ENCODE measurements around the gene TCF20. TPM values are rescaled to one million over a fixed set of nuclear protein-coding genes. Genes with fewer than 3 reads are reported as not detected.

The TCF20 gene
- total RNA-seq, 1 donor from 2014 or later, result 15.2 TPM

DNA sequence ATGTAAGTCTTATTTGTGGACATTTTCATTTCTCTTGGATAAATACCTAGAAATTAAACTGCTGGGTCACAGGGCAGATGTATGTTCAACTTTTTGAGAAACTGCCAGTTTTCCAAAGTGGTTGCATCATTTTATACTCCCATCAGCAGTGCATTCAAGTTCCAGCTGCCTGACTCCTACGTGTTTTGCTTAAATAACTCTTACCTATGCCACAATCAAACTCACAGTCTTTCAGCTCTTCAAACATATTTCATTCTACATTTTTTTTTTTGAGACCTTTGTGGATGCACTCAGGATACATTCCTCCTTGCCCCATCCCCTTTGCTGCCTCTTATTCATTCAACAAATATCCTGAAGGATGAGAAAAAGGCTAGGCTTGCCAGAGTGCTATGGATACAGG, 9.2 kb downstream of the TCF20 start:
- peak; percentile 40 for DNase-seq (ENCODE audit: low spot score)

DNA sequence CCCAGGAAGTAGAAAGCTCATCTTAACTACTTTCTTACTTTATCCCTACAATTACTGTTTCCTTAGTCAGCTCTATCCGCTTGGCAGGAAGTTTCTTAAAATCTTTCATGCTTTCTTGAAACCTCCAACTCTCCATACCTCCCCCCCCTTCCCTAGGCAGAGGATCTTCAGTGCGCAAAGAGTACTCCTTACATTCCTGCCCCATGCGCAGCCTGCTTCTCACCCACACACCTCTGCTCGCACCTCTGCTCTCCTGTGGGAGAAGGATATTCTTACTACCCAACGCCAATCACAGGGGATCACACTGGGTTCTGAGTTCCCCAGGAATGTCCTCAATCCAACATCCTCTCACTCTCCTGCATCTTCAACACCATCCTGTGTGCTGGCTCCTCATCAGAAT, 12.3 kb downstream of the TCF20 start:
- peak; percentile 21 for DNase-seq (ENCODE audit: low spot score)

DNA sequence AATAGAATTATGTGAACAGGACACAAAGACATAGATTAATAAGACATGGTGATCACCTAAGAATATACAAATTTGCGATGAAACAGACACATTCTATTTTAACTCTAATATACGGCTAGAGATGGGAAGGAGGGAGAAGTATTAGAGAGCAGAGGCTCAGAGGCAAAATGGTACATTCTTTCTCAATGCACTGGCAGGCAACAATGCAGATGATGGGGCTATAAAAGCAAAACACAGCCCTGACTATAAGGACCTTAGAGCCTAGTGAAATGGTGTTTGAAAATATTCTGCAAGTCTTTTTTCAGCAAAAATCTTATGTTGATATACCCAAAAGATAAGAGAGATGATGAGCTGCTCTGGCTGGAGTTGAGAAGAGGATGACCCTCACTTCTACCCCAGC, 13.1 kb downstream of the TCF20 start:
- DNase-seq (ENCODE audit: low spot score), result no peak

DNA sequence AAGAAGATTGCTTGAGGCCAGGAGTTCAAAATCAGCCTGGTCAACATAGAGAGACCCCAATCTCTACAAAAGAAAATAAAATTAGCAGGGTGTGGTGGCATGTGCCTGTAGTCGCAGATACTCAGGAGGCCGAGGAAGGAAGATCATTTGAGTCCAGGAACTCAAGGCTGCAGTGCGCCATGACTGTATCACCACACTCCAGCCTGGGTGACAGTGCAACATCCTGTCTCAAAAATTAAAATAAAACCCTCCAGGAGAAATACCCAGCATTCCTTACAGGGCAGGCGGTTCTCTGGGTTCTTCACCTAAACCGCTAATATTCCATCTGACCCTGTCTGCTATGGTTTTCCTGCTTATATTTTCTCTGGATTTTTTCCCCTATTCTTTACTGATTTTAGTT, 13.5 kb downstream of the TCF20 start:
- DNase-seq (ENCODE audit: low spot score), result no peak

DNA sequence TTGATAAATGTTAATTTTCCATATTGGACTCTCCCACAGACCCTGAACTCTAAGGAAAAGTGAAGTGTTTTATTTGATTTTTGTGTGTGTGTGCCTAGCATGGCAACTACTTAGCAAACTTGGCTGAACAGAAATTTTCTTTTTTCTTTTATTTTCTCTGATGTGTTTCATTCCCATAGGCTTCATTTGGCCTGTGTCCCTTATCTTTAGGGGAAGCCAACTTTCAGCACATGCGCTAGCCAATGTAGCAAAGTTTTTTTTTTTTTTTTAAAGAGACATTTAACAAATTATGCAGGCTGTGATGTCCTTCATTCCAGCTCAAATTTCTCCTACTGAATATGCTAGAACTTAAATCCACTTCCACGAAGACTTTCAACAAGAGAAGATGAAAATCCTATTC, 14.2 kb downstream of the TCF20 start:
- DNase-seq (ENCODE audit: low spot score), result no peak

DNA sequence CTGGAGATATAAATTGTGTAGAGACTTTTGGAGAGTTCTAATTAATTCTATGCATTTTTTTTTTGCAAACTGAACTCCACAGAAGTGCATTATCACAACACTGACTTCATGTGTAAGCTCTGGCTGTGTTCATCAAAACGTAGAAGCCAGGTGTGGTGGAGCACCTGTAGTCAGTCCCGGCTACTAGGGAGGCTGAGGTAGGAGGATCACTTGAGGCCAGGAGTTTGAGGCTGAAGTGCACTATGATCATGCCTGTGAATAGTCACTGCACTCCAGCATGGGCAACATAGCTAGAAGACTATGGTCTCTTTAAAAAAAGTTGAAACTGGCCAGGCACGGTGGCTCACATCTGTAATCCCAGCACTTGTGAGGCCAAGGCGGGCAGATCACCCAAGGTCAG, 20.6 kb downstream of the TCF20 start:
- DNase-seq (ENCODE audit: low spot score), result no peak

DNA sequence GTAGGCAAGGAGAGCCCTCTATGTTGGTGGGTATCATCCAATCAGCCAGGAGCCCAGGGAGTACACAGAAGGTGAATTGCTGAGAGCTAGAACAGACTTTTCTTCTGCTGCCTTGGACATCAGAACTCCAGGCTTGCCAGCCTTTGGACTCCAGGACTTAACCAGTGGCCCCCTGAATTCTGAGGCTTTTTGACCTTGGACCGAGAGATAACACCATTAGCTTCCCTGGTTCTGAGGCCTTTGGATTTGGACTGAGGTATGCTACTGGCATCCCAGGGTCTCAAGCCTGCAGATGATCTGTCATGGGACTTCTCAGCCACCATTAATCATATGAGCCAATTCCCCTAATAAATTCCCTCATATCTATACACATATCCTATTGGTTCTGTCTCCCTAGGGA, 21.5 kb downstream of the TCF20 start:
- DNase-seq (ENCODE audit: low spot score), result no peak

DNA sequence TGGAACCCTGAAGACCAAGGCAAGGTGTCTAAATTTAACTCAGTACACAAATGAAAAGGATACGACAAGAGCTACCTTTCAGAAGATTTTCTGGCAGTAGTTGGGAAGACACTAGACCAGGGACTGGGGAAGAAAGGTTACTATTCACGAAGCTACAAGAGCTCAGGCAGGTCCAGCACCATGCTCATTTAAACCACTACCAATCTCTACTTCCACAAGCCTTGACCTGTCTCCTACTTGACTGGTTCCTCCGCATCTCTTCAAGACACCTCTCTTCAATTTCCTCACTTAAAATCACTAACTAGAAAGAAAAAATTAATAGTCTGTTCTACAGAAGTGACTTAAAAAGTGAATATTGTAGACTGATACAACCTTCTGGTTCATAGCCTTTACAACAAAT, 22.9 kb downstream of the TCF20 start:
- DNase-seq (ENCODE audit: low spot score), result no peak

DNA sequence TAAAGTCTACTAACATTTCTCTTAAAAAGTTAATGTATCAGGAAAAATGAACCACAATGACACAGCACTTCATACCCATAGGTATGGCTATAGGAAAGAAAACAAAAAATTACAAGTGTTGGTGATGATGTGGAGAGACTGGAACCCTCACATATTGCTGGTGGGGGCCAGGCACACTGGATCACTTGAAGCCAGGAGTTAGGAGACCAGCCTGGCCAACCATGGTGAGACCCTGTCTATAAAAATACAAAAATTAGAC, 26.7 kb downstream of the TCF20 start:
- no peak for DNase-seq (ENCODE audit: low spot score)

DNA sequence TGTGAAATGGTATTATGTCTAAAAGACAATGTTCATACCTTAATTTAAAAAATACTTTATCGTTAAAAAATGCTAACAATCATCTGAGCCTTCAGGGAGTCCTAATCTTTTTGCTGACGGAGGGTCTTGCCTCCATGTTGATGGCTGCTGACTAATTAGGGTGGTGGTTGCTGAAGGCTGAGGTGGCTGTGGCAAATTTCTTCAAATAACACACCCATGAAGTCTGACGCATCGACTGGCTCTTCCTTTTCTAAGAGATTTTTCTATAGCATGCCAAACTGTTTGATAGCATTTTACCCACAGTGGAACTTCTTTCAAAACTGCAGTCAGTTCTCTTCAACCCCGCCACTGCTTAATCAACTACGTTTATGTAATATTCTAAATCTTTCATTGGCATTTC, 33.6 kb downstream of the TCF20 start:
- DNase-seq (ENCODE audit: low spot score), result no peak

DNA sequence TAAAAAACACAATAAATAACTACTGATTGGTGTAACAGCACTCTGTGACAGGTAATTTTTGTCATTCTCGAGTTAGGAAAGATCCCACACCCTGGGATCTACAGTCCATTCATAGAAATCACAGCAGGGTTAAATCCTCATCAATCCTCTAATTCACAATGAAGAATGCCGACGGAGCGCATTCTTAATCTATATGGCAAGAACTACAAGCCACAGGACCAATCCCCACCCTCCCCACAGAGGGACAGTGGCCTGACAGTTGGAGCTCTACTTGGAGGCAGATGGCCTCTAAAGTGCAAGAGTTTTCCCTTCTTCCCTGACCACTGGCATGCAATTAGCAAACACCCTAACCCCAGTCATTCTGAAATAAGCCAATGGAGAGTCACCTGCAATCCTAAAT, 34.2 kb downstream of the TCF20 start:
- DNase-seq (ENCODE audit: low spot score), result no peak

DNA sequence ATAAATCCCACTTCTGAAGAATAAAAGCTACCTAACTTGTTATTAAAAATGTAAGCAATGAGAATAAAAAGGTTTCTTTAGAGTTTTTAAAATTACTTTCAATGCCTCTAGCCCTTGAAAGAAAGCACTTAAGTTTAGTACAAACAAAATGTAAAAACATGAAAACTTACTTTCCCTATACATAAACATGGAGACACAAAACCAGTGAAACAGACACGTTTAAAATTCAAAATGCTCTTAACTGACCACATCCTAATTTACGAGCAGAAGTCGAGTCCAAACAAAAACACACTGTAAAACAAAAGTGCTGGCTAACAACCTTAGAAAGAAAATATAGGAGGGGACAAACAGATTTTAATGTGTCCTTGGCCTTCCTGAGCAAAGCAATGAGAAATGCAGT, 36.6 kb downstream of the TCF20 start:
- DNase-seq (ENCODE audit: low spot score), result no peak

DNA sequence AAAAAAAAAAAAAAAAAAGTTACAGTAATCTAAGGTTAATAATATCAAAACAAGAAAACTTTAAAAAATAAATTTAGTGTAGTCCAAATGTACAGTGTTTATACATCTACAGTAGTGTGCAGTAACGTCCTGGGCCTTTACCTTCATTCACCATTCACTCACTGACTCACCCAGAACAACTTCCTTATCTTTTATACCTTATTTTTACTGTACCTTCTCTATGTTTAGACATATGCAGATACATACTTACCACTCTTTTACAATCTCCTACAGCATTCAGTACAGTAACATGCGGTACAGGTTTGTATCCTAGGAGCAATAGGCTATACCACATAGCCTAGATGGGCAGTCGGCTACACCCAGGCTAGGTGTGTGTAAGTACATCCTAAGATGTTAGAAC, 38.5 kb downstream of the TCF20 start:
- DNase-seq (ENCODE audit: low spot score), result no peak

DNA sequence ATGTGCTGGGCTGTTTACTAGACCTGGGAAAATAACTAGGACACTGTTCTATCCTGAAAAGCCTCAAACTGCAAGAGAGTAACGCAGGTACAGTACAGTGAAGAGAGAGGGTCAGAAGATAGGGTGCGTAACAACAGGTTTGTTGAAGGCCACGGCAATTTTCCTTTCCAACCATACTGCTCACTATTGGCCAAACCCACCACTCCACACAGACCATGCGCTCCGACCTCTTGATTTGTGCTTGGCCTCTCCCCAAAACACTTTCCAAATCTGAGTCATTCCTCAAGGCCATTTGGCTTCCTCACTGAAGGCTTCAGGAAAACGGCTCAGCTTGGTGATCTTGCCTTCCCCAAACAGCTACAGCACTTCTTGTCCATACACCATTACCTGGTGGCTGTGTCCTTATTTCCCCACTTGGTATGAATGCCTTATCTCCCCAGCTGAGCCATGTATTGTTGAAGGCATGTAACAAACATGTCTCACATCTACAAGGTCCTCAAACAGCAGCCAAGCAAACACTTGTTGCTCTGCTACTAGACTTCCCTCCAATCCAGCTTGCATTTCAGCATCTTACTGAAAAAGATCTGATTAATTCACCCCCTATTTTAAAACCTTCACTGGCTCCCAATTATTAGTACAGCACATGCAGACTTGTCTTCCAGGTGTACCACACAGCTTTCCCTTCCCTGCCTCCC, 40.9 kb downstream of the TCF20 start:
- no peak for DNase-seq (ENCODE audit: low spot score)

DNA sequence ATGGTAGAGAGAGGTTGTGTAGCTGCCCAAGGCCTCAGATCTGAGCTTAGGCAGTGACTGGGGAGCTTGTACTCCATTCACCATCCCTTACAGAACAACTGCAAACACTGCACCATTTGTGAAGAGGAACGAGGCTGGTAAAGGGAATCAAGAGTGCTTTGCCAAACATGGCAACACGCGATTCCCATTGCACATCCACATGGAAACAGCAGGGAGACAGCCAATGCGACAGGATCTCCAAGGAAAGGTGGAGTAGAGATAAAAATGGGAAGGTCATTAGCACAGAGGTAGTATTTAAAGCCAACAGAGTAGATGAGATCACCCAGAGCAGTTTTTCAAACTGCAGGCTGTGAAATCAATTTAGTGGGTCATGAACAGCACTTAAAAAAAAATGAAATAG, 42.0 kb downstream of the TCF20 start:
- DNase-seq (ENCODE audit: low spot score), result no peak

DNA sequence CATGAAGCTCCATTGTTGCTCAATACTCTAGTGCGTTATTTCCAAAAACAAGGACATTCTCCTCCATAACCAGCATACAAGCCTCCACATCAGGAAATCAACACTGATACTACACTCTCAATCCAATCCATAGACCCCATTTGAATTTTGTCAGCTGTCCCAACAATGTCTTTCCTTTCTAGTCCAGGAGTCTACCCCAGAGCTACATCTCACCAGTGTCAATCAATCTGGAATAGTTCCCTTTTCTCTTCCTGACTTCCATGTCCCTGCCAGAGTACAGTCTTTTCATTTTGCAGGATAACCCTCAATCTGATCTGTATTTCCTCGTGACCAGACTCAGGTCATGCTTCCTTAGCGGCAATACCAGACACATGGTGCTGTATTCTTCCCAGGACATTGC, 43.0 kb downstream of the TCF20 start:
- DNase-seq (ENCODE audit: low spot score), result no peak

DNA sequence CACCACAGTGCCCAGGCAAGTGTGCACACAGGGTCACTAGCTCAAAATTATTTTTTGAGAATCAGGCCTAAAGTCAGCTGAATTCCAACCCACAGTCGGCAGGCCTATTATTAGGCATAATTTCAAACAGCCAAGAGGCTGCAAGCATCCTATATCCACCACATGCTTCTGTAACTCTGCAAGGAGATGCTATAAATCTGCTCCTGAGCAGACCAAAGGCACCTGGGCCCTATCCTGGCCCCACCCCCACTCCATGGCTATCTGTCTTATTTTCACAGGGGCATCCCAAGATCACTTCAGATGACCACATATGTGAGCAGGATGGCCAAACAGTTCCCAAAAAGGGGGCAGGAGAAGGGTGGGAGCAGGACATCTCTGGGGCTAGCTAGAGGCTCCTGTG, 44.6 kb downstream of the TCF20 start:
- no peak for DNase-seq (ENCODE audit: low spot score)

DNA sequence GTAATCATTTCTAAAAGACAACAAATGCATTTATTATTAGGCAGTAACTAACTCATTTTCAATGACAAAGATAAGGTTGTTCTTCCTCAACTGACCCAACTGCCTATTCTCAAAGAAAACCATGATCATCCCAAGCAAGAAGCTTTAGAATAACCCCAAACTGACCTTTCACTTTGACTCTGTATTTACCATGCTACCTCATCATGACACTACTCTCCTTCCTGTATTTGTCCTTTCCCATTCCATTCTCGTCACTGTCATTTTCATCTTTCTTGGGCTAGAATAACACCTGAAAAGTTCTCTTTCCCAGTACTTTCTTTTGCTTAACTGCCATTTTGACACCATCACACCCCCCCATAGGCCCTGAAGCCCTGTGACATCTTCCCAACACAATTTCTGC, 48.3 kb downstream of the TCF20 start:
- no peak for DNase-seq (ENCODE audit: low spot score)

Other genes with a start within 250 kb of the TCF20 start
- gene NAGA, start 199.8 kb downstream of the TCF20 start, total RNA-seq (ENCODE audit: insufficient read depth, low replicate concordance), result 34.9 TPM
- gene PHETA2, start 196.4 kb downstream of the TCF20 start, total RNA-seq (ENCODE audit: insufficient read depth, low replicate concordance), result 15.4 TPM
- gene SMDT1, start 191.0 kb downstream of the TCF20 start, total RNA-seq (ENCODE audit: insufficient read depth, low replicate concordance), result 0.96 TPM
- 34.2 TPM for gene NDUFA6, start 179.9 kb downstream of the TCF20 start, total RNA-seq (ENCODE audit: insufficient read depth, low replicate concordance)
- gene CYP2D6, start 139.8 kb downstream of the TCF20 start, total RNA-seq (ENCODE audit: insufficient read depth, low replicate concordance), result 1.2 TPM
- 1.2 TPM for gene NFAM1, start 161.8 kb upstream of the TCF20 start, total RNA-seq (ENCODE audit: insufficient read depth, low replicate concordance)
- gene RRP7A, start 249.1 kb upstream of the TCF20 start, total RNA-seq (ENCODE audit: insufficient read depth, low replicate concordance), result 25.8 TPM

Data from umbilical cord (tissue), 2 donors.